Fibroblast of villous mesenchyme (primary cell): ENCODE data around the gene CNOT3. TPM values are rescaled to one million over a fixed set of nuclear protein-coding genes. Genes with fewer than 3 reads are reported as not detected.
"Not testable (repeated sequence)": the region's sequence is repeated elsewhere in the genome, so short reads cannot be mapped to it uniquely, and the experiment has no call there.

Experiments
- DNase-seq: peaks from one replicate; pipeline ENCODE4 v3.0.0-alpha.2; 2010; ENCODE audit warnings: low read depth
- H3K4me3 ChIP-seq: 2 replicates; pipeline ENCODE4 v1.5.1; 2011; ENCODE audit warnings: low read depth, mild to moderate bottlenecking, low read length
- total RNA-seq: library from RNA; depleted of rRNA; stranded (reverse); fragments of >200 nt; gene quantifications from 2 replicates; pipeline ENCODE4 v1.2.3, GENCODE V29; 2012
- TF ChIP-seq, protein P1 (sequence below): IDR thresholded peaks from 2 replicates; pipeline ENCODE4 v1.5.1; 2012; ENCODE audit warnings: low read depth, mild to moderate bottlenecking, low read length; ENCODE audit not compliant: insufficient read depth

CNOT3 gene
- 7.3 and 7.7 TPM in 2 replicates for total RNA-seq

DNA sequence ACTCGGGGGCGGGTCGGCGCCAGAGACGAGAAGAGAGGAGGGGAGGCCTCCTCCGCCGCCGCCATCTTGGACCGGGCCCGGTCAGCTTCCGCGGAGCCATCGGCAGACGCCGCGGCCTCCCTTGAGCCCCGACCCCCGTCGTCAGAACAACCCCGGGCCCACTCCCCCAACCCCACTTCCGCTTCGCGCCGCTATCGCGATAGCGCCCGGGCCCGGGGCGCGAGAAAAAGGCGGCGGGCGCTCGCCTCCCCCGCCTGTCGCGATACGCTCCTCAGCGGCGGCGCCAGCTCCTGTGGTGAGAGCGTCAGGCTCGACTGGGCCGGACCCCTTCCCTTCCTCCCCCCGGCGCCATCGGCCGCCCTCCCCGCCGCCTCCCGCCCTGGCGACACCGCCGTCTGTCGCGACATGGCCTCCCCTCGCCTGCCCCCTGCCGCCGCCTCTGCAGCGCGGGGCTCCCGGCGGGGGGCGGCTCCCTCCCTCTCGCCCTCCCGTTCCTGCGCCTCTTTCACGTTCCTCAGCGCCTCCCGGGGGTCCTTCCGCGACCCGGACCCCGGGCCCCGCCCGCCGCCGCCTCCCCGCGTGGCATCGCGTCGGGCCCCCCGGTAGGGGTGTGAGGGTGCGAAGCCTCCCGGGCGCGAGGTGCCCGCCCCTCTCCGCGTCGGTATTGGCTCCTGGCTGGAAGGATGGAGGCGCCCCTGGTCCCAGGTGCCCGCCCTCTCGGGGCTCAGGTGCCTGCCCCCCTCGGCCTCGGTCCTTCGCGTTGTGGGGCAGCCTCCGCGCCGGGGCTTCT, at the start of gene CNOT3:
TSS of gene CNOT3 (plus strand) at position 64 of the 790 bp plus-strand sequence. CDS start 5,217 bp downstream, outside the sequence.
- TF ChIP-seq, protein P1, sequence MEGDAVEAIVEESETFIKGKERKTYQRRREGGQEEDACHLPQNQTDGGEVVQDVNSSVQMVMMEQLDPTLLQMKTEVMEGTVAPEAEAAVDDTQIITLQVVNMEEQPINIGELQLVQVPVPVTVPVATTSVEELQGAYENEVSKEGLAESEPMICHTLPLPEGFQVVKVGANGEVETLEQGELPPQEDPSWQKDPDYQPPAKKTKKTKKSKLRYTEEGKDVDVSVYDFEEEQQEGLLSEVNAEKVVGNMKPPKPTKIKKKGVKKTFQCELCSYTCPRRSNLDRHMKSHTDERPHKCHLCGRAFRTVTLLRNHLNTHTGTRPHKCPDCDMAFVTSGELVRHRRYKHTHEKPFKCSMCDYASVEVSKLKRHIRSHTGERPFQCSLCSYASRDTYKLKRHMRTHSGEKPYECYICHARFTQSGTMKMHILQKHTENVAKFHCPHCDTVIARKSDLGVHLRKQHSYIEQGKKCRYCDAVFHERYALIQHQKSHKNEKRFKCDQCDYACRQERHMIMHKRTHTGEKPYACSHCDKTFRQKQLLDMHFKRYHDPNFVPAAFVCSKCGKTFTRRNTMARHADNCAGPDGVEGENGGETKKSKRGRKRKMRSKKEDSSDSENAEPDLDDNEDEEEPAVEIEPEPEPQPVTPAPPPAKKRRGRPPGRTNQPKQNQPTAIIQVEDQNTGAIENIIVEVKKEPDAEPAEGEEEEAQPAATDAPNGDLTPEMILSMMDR, result no peak
- DNase-seq, result no peak
- peak within 1 kb of the TSS; percentile 85 for H3K4me3 ChIP-seq

DNA sequence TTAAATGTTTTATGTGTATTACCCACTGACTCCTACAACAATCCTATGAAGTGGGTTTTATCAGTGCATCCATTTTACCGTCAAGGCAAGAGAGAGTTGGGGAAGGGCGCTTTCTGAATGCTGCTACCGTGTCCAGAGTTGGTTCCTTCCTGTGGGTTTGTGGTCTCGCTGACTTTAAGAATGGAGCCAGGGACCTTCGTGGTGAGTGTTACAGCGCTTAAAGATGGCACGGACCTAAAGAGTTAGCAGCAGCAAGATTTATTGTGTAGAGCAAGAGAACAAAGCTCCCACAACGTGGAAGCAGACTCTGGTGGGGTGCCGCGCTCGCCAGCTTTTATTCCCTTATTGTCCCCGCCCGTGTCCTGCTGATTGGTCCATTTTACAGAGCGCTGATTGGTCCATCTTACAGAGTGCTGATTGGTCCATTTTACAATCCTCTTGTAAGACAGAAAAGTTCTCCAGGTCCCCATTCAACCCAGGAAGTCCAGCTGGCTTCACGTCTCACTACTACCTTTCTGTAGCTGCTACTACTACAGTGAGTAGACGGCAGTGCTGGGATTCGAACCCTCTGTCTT, 43.0 kb upstream of the CNOT3 start:
- TF ChIP-seq, protein P1, result no peak
- DNase-seq, result no peak
- H3K4me3 ChIP-seq, result no peak overlapping the region

GRCh38 chr19:54095136-54095858, 42.3 kb upstream of the CNOT3 start:
- H3K4me3 ChIP-seq, result peak overlapping the region; percentile 42
- TF ChIP-seq, protein P1, result no peak
- DNase-seq, result no peak

GRCh38 chr19:54095859-54096616, 41.5 kb upstream of the CNOT3 start:
- H3K4me3 ChIP-seq, result peak overlapping the region; percentile 42
- DNase-seq, result peak; percentile 47

DNA sequence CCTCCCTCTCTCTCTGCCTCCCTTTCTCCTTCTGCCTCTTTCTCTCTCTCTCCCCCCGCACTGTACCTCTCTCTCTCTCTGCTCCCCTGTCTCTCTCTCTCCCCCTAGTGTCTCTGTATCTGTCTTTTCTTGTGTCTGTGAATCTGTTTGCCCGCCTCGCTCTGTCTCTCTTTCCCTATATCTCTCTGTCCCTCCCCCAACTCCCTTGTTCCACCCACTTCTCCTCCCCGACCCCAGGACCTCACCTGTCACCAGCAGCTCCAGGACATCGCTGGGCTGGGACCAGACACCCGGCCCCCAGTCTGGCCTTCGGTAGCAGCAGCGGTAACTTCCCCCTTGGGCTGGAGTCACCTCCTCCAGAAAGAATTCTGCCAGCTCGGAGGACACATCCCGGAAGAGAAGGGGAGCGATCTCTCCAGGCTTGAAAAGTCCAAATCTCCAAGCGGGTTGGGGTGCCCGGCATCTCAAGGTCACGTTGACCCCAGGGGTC, 40.9 kb upstream of the CNOT3 start:
- TF ChIP-seq, protein P1, result peak; percentile 42
- DNase-seq, result peak; percentile 39
- peak overlapping the region; percentile 42 for H3K4me3 ChIP-seq

- TF ChIP-seq, protein P1, result no peak
- no peak overlapping the region for H3K4me3 ChIP-seq
- no peak for DNase-seq
Observed at GRCh38 chr19:54099190-54099902, 38.2 kb upstream of the CNOT3 start.

DNA sequence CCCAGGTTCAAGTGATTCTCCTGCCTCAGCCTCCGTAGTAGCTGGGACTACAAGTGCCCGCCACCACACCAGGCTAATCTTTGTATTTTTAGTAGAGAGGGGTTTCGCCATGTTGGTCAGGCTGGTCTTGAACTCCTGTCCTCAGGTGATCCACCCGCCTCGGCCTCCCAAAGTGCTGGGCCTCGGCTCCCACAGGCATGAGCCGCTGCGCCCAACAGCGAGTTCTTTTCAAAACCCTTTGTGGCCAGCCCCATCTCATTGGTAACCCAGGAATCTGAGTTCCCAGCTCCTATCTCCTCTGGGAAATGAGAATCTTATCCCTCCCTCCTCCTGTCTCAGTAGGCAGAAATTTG, 37.7 kb upstream of the CNOT3 start:
- DNase-seq, H3K4me3 ChIP-seq: not testable (repeated sequence)
